SH-SY5Y (cell line): Measurements from ENCODE around the gene CDH22.

ENCODE experiments used
- GATA2 ChIP-seq: IDR thresholded peaks from 2 replicates; pipeline ENCODE4 v1.6.1; 2011; ENCODE audit warnings: mild to moderate bottlenecking, low read depth, low read length
- GATA3 ChIP-seq: IDR thresholded peaks from 2 replicates; pipeline ENCODE4 v1.6.1; 2011; ENCODE audit warnings: low read depth, mild to moderate bottlenecking, low read length, moderate library complexity

DNA sequence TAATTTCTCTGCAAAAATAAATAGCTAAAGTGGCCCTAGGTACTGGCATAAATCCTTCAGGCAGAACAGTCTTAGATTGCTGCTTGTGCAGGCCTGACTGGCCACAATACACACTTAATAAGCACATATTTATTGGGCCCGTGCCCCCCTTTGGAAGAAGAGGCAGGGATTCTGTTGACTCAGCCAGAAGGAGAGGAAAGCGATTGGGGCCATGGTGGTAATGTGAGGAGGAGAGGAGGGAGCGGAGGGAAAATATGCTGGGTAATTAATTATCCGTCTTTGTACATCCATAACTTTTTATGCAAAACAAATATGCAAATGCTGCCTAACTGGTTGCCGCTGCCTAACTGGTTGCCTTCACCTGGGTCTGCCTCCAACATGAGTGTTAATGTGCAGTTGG lies 154.0 kb downstream of the CDH22 start:
- no peak for TF ChIP-seq GATA3
- no peak for TF ChIP-seq GATA2
